IMR-90 (cell line): ENCODE measurements around the gene AHI1. TPM values are rescaled to one million over a fixed set of nuclear protein-coding genes. Genes with fewer than 3 reads are reported as not detected.

Experiments
- ATAC-seq: fragments of 200-7000 bp; cut with Tn5 transposase; 2 replicates; pipeline ENCODE4 v1.9.1; 2020; ENCODE audit warnings: low read depth, mild to moderate bottlenecking, moderate library complexity
- BruUV-seq: library from RNA; stranded (reverse); fragments of 400-500 nt; replicated peaks from 2 replicates; lab custom pipeline; 2021; lab: Mats Ljungman, UMichigan
- CTCF ChIA-PET: fragments of 300-600 bp; formaldehyde crosslinking; extraction: SDS; loops from one replicate; lab custom pipeline; 2021; ENCODE audit warnings: antibody characterized with exemption; lab: Yijun Ruan, JAX
- POLR2A ChIA-PET: fragments of 300-600 bp; sonication (Branson Sonifier 250); formaldehyde crosslinking; loops from one replicate; lab custom pipeline; 2022; ENCODE audit warnings: antibody characterized with exemption; ENCODE audit not compliant: unreplicated experiment; lab: Charles Lee
- DNase-seq: peaks from one replicate; pipeline ENCODE4 v3.0.0; 2013
- H2AFZ ChIP-seq: replicated peaks from 2 replicates; pipeline ENCODE3; 2013; ENCODE audit warnings: low read length, mild to moderate bottlenecking; ENCODE audit not compliant: poor library complexity
- H2AK5ac ChIP-seq: 2 replicates; pipeline ENCODE4 v1.6.1; 2013; ENCODE audit warnings: low read depth, low read length, inconsistent platforms
- H2AK9ac ChIP-seq: replicated peaks from 2 replicates; pipeline ENCODE3; 2013; ENCODE audit warnings: mild to moderate bottlenecking, low read depth, low read length, moderate library complexity; ENCODE audit not compliant: poor library complexity
- H2BK120ac ChIP-seq: 2 replicates; pipeline ENCODE4 v1.6.1; 2013; ENCODE audit warnings: low read depth, low read length, inconsistent platforms
- H2BK15ac ChIP-seq: 3 replicates; pipeline ENCODE4 v1.6.1; 2013; ENCODE audit warnings: low read depth, low read length, inconsistent platforms
- H2BK20ac ChIP-seq: 2 replicates; pipeline ENCODE4 v1.6.1; 2013; ENCODE audit warnings: low read depth, mild to moderate bottlenecking, inconsistent platforms, low read length, moderate library complexity
- H2BK5ac ChIP-seq: 2 replicates; pipeline ENCODE4 v1.6.1; 2013; ENCODE audit warnings: mild to moderate bottlenecking, low read depth, low read length, inconsistent platforms; ENCODE audit not compliant: poor library complexity, severe bottlenecking
- H3K14ac ChIP-seq: replicated peaks from 2 replicates; pipeline ENCODE4 v1.6.1; 2013; ENCODE audit warnings: low read depth, low read length, inconsistent platforms
- H3K18ac ChIP-seq: 2 replicates; pipeline ENCODE4 v1.6.1; 2013; ENCODE audit warnings: low read depth, low read length, control low read depth
- H3K23ac ChIP-seq: 2 replicates; pipeline ENCODE4 v1.6.1; 2013; ENCODE audit warnings: low read depth, low read length, inconsistent platforms
- H3K27ac ChIP-seq: 2 replicates; pipeline ENCODE4 v1.5.1; 2013; ENCODE audit warnings: mild to moderate bottlenecking, control low read depth, low read length; ENCODE audit not compliant: insufficient read depth
- H3K27me3 ChIP-seq: 2 replicates; pipeline ENCODE4 v1.6.1; 2013; ENCODE audit warnings: low read length; ENCODE audit not compliant: control insufficient read depth, insufficient read depth
- H3K36me3 ChIP-seq: 2 replicates; pipeline ENCODE4 v1.6.1; 2013; ENCODE audit warnings: low read length, mixed read lengths; ENCODE audit not compliant: control insufficient read depth, insufficient read depth
- H3K4ac ChIP-seq: 2 replicates; pipeline ENCODE4 v1.6.1; 2013; ENCODE audit warnings: low read depth, low read length, inconsistent platforms
- H3K4me1 ChIP-seq: 2 replicates; pipeline ENCODE4 v1.6.1; 2013; ENCODE audit warnings: low read length, mixed read lengths; ENCODE audit not compliant: control insufficient read depth, insufficient read depth
- H3K4me2 ChIP-seq: 2 replicates; pipeline ENCODE4 v1.6.1; 2013; ENCODE audit warnings: low read depth, mild to moderate bottlenecking, control low read depth, low read length, moderate library complexity
- H3K4me3 ChIP-seq: 2 replicates; pipeline ENCODE4 v1.5.1; 2013; ENCODE audit warnings: low read depth, mild to moderate bottlenecking, control low read depth, low read length, moderate library complexity; ENCODE audit not compliant: insufficient read depth
- H3K56ac ChIP-seq: 2 replicates; pipeline ENCODE4 v1.6.1; 2013; ENCODE audit warnings: low read length, inconsistent platforms; ENCODE audit not compliant: insufficient read depth; ENCODE audit errors: extremely low read depth
- H3K79me1 ChIP-seq, 2 experiments: 2 replicates each; pipeline ENCODE4 v1.6.1; 2013; ENCODE audit warnings: low read length in 2 of 2, inconsistent platforms in 1 of 2, low read depth in 1 of 2
- H3K9ac ChIP-seq: 2 replicates; pipeline ENCODE4 v1.6.1; 2013; ENCODE audit warnings: low read depth, low read length, control low read depth
- H3K9me1 ChIP-seq: 2 replicates; pipeline ENCODE4 v1.6.1; 2013; ENCODE audit warnings: low read length, inconsistent platforms; ENCODE audit not compliant: insufficient read depth
- H3K9me3 ChIP-seq: 2 replicates; pipeline ENCODE4 v1.6.1; 2013; ENCODE audit warnings: low read length; ENCODE audit not compliant: control insufficient read depth, insufficient read depth
- H4K20me1 ChIP-seq: 2 replicates; pipeline ENCODE4 v1.6.1; 2013; ENCODE audit warnings: low read length, inconsistent platforms; ENCODE audit not compliant: insufficient read depth
- H4K5ac ChIP-seq: 2 replicates; pipeline ENCODE4 v1.6.1; 2013; ENCODE audit warnings: mild to moderate bottlenecking, low read depth, low read length, control low read depth
- H4K8ac ChIP-seq, 2 experiments: 2 replicates each; pipeline ENCODE4 v1.6.1; 2013; ENCODE audit warnings: low read depth in 2 of 2, low read length in 2 of 2, control low read depth in 1 of 2, inconsistent platforms in 1 of 2
- H4K91ac ChIP-seq: 2 replicates; pipeline ENCODE4 v1.6.1; 2013; ENCODE audit warnings: low read depth, low read length, inconsistent platforms; ENCODE audit not compliant: insufficient read depth
- CEBPB ChIP-seq: IDR thresholded peaks from 2 replicates; pipeline ENCODE4 v1.6.1; 2012; ENCODE audit warnings: low read depth, low read length, improper control_type of control experiment
- NFE2L2 ChIP-seq: fragments of 150-350 bp; IDR thresholded peaks from 2 replicates; pipeline ENCODE4 v1.6.1; 2016; ENCODE audit warnings: low read depth, mild to moderate bottlenecking, low read length
- WGBS, 2 experiments: methylation state at CpG; one replicate each; pipeline versions ENCODE4 v1.1.5 to v1.1.7; 2013; ENCODE audit warnings: missing lambda C conversion rate in 2 of 2; ENCODE audit not compliant: insufficient read length in 1 of 2; ENCODE audit errors: extremely low coverage in 2 of 2; 5-methylcytosine and 5-hydroxymethylcytosine counted together
- dilution Hi-C: fragments of 300-500 bp; cut with HindIII; formaldehyde crosslinking; loops from one replicate; pipeline ENCODE4 v1.14.3; 2018; ENCODE audit warnings: low sequenced_read_pairs; ENCODE audit not compliant: unreplicated experiment
- in situ Hi-C: fragments of 300-500 bp; cut with MboI; formaldehyde crosslinking; loops from 3 replicates; pipeline ENCODE4 v1.14.3; 2019; ENCODE audit warnings: low sequenced_read_pairs, inconsistent platforms, mixed read lengths
- intact Hi-C: fragments of 100-400 bp; cut with micrococcal nuclease; formaldehyde crosslinking; loops from 2 replicates; pipeline ENCODE4 v1.10.0; 2022
- polyA plus RNA-seq, 3 experiments: library from polyadenylated mRNA; depleted of rRNA; stranded (reverse); fragments of >200 nt; gene quantifications; 2 replicates each; pipeline ENCODE4 v1.2.3, GENCODE V29; 2012; ENCODE audit warnings: low replicate concordance in 1 of 3
- total RNA-seq: library from RNA; depleted of rRNA; stranded (reverse); fragments of >200 nt; gene quantifications from 2 replicates; pipeline ENCODE4 v1.2.3, GENCODE V29; 2012

AHI1 gene
- total and polyA plus RNA-seq, 2 of the 4 experiments (the other 2 are of a cell fraction) = 9.5 to 19.4 TPM

GRCh38 chr6:135250234-135250633 lies 247.3 kb downstream of the AHI1 start:
- no peaks in the 10 kb centered on the region for H3K36me3 ChIP-seq
- no peak overlapping the region for H3K4me3 ChIP-seq
- dilution Hi-C loops (no loop called here), intact Hi-C loops (no loop called here), in situ Hi-C loops (no loop called here)
- H2BK5ac ChIP-seq = no peak overlapping the region
- H3K9ac ChIP-seq = no peak overlapping the region
- no peak overlapping the region for H4K91ac ChIP-seq
- H2AFZ ChIP-seq = no peak overlapping the region
- H3K18ac ChIP-seq = no peak overlapping the region
- ATAC-seq = no peak
- no peak overlapping the region for H2BK120ac ChIP-seq
- H2BK15ac ChIP-seq = no peak overlapping the region
- no peak overlapping the region for H3K4me2 ChIP-seq
- no peak overlapping the region for H2AK5ac ChIP-seq
- H4K5ac ChIP-seq = no peak overlapping the region
- H3K4ac ChIP-seq = no peak overlapping the region
- CTCF ChIA-PET = no interaction called here
- WGBS, 2 experiments = no CpG with 5 or more reads among the region's 9 CpGs
- H4K8ac ChIP-seq = no peak overlapping the region
- no TSS peak for BruUV-seq
- no peak overlapping the region for H3K23ac ChIP-seq
- no peaks in the 10 kb centered on the region for H3K27me3 ChIP-seq
- no peak overlapping the region for H3K56ac ChIP-seq
- H3K9me1 ChIP-seq = no peaks in the 10 kb centered on the region
- no peak overlapping the region for H3K27ac ChIP-seq
- H4K20me1 ChIP-seq = no peaks in the 10 kb centered on the region
- H3K14ac ChIP-seq = no peak overlapping the region
- H3K4me1 ChIP-seq = no peaks in the 10 kb centered on the region; the same call in 1 of the 2 replicates
- TF ChIP-seq NFE2L2 = no peak
- peak; percentile 43; the same call in 1 of the 2 replicates for TF ChIP-seq CEBPB
- no peaks in the 10 kb centered on the region for H3K79me1 ChIP-seq
- H2AK9ac ChIP-seq = no peak overlapping the region
- POLR2A ChIA-PET = no interaction called here
- no peak overlapping the region for H2BK20ac ChIP-seq
- no peak for DNase-seq
- H3K9me3 ChIP-seq = no peaks in the 10 kb centered on the region
